K562 (cell line): ENCODE data around the gene CDYL. TPM values are rescaled to one million over a fixed set of nuclear protein-coding genes. Genes with fewer than 3 reads are reported as not detected.

ENCODE experiments used
- ATAC-seq: fragments of 200-7000 bp; cut with Tn5 transposase; 3 replicates; pipeline ENCODE4 v1.9.1; 2020; ENCODE audit warnings: moderate library complexity
- BruUV-seq: library from RNA; stranded (reverse); fragments of 400-500 nt; replicated peaks from 2 replicates; lab custom pipeline; 2021; lab: Mats Ljungman, UMichigan
- CTCF ChIA-PET: fragments of 300-600 bp; formaldehyde crosslinking; extraction: SDS; loops from one replicate; lab custom pipeline; 2021; ENCODE audit warnings: low intra/inter-chr PET ratio; lab: Yijun Ruan, JAX
- POLR2A ChIA-PET: fragments of 300-600, 350-650 bp; sonication (Branson Sonifier 250); formaldehyde crosslinking; extraction: SDS; loops from one replicate; lab custom pipeline; 2021; ENCODE audit warnings: antibody characterized with exemption, inconsistent platforms; lab: Yijun Ruan, JAX
- DNase-seq, 4 experiments: peaks; one replicate each; pipeline versions ENCODE4 v3.0.0 to v3.0.0-alpha.2; 2011 to 2018; ENCODE audit warnings: low spot score in 3 of 4, mixed read lengths in 3 of 4; ENCODE audit errors: extremely low read depth in 1 of 4
- FAIRE-seq: peaks from 2 replicates; lab custom pipeline; 2011; peaks lifted over from hg19 to GRCh38; lab: Jason Lieb, UNC
- H2AFZ ChIP-seq: 2 replicates; pipeline ENCODE4 v1.6.0; 2011; ENCODE audit warnings: low read depth, low read length, control low read depth, inconsistent platforms
- H3K27ac ChIP-seq: fragments of 200-600 bp; 3 replicates; pipeline ENCODE4 v1.8.0; 2011; ENCODE audit warnings: low read depth, mild to moderate bottlenecking, control low read depth, inconsistent platforms, low read length, moderate library complexity, mixed read lengths; ENCODE audit errors: extremely low read depth
- H3K27me3 ChIP-seq, 2 experiments: fragments of 300-600 bp in 1 of 2; 2 replicates in 1 of 2; 3 replicates in 1 of 2; pipeline versions ENCODE4 v1.6.0 to v1.8.0; 2011; ENCODE audit warnings: inconsistent platforms in 2 of 2, low read length in 2 of 2, mild to moderate bottlenecking in 1 of 2, mixed read lengths in 1 of 2, moderate library complexity in 1 of 2; ENCODE audit not compliant: control insufficient read depth in 2 of 2, insufficient read depth in 2 of 2
- H3K36me3 ChIP-seq: fragments of 300-600 bp; 3 replicates; pipeline ENCODE4 v1.8.0; 2011; ENCODE audit warnings: mild to moderate bottlenecking, low read length, inconsistent platforms; ENCODE audit not compliant: control insufficient read depth, insufficient read depth
- H3K4me1 ChIP-seq, 2 experiments: fragments of 200-600 bp in 1 of 2; replicated peaks in 1 of 2; 2 replicates in 1 of 2; 3 replicates in 1 of 2; pipeline versions ENCODE4 v1.5.1 to v1.8.0; 2011; ENCODE audit warnings: inconsistent platforms in 2 of 2, low read length in 2 of 2, mild to moderate bottlenecking in 1 of 2, mixed read lengths in 1 of 2, moderate library complexity in 1 of 2; ENCODE audit not compliant: control insufficient read depth in 2 of 2, insufficient read depth in 2 of 2
- H3K4me2 ChIP-seq: 2 replicates; pipeline ENCODE4 v1.6.1; 2011; ENCODE audit warnings: low read length, control low read depth, inconsistent platforms, mixed read lengths; ENCODE audit not compliant: insufficient read depth
- H3K4me3 ChIP-seq: fragments of 200-600 bp; sonication (generic), shearing (Covaris generic); 2 replicates; pipeline ENCODE4 v1.5.1; 2016; ENCODE audit warnings: control low read depth, inconsistent platforms
- H3K79me2 ChIP-seq: fragments of 200-600 bp; 3 replicates; pipeline ENCODE4 v1.8.0; 2011; ENCODE audit warnings: low read length, inconsistent platforms; ENCODE audit not compliant: control insufficient read depth, insufficient read depth
- H3K9ac ChIP-seq, 2 experiments: 2 replicates each; pipeline versions ENCODE4 v1.6.0 to v1.6.1; 2011; ENCODE audit warnings: low read depth in 2 of 2, low read length in 2 of 2, control low read depth in 1 of 2, inconsistent platforms in 1 of 2, mild to moderate bottlenecking in 1 of 2, mixed read lengths in 1 of 2; ENCODE audit not compliant: insufficient read depth in 1 of 2
- H3K9me1 ChIP-seq: one replicate; pipeline ENCODE4 v1.6.0; 2011; ENCODE audit warnings: inconsistent platforms, mild to moderate bottlenecking, low read length, moderate library complexity; ENCODE audit not compliant: control insufficient read depth, insufficient read depth
- H3K9me3 ChIP-seq: replicated peaks from 2 replicates; pipeline ENCODE4 v1.5.1; 2011; ENCODE audit warnings: low read depth, low read length, inconsistent platforms; ENCODE audit not compliant: control insufficient read depth, insufficient read depth
- H4K20me1 ChIP-seq: replicated peaks from 2 replicates; pipeline ENCODE4 v1.6.1; 2011; ENCODE audit warnings: low read length, inconsistent platforms, mixed read lengths; ENCODE audit not compliant: control insufficient read depth, insufficient read depth
- DMBX1 ChIP-seq: fragments of 250-450 bp; sonication (Bioruptor Pico); IDR thresholded peaks from 2 replicates; pipeline ENCODE4 v1.8.0; 2022; ENCODE audit warnings: inconsistent platforms, mild to moderate bottlenecking, moderate library complexity, borderline replicate concordance
- FOXJ3 ChIP-seq: sonication (generic); formaldehyde crosslinking; IDR thresholded peaks from 2 replicates; pipeline ENCODE4 v1.4.0; 2020; ENCODE audit warnings: mild to moderate bottlenecking, missing genetic modification reagents
- POLR3G ChIP-seq: IDR thresholded peaks from 2 replicates; pipeline ENCODE4 v1.6.1; 2011; ENCODE audit not compliant: insufficient read length, insufficient replicate concordance; ENCODE audit errors: extremely low read depth
- SMC3 ChIP-seq: conservative IDR thresholded peaks from 2 replicates; pipeline ENCODE4 v1.6.1; 2011; ENCODE audit warnings: low read depth, low read length, improper control_type of control experiment; ENCODE audit not compliant: insufficient read depth
- ZNF121 ChIP-seq: sonication (generic); formaldehyde crosslinking; conservative IDR thresholded peaks from 2 replicates; pipeline ENCODE4 v1.8.0; 2022; ENCODE audit warnings: missing genetic modification reagents
- ZNF740 ChIP-seq, 3 experiments: fragments of 200-800 bp in 1 of 3; sonication (Bioruptor generic) in 1 of 3; sonication (generic) in 1 of 3; formaldehyde crosslinking in 1 of 3; IDR thresholded peaks; 2 replicates each; pipeline versions ENCODE4 v1.6.1 to v1.8.0; 2016 to 2022; ENCODE audit warnings: mild to moderate bottlenecking in 2 of 3, missing compliant biosample characterization in 2 of 3, missing genetic modification characterization in 2 of 3, missing genetic modification reagents in 1 of 3
- WGBS: fragments of 100-300 bp; shearing (Covaris generic); methylation state at CpG from one replicate; pipeline ENCODE4 v1.1.6; 2016; ENCODE audit warnings: low coverage, mixed read lengths; ENCODE audit not compliant: insufficient coverage; ENCODE audit errors: missing lambda C conversion rate; 5-methylcytosine and 5-hydroxymethylcytosine counted together
- in situ Hi-C: fragments of 300-500 bp; cut with MboI; formaldehyde crosslinking; loops from 4 replicates; pipeline ENCODE4 v1.15.0; 2018; ENCODE audit warnings: inconsistent platforms, mixed read lengths
- intact Hi-C: fragments of 100-400 bp; cut with micrococcal nuclease; formaldehyde crosslinking; loops from 2 replicates; pipeline ENCODE4 v1.14.2; 2022
- polyA plus RNA-seq, 8 experiments: library from polyadenylated mRNA; depleted of rRNA in 4 of 8; stranded (reverse) in 5 of 8; unstranded in 3 of 8; fragments of >200 nt; fragmentation: Nextera tagmentation in 2 of 8; fragmentation: Illumina TruSeq in 1 of 8; extraction: Ambion mirVana in 2 of 8; extraction: Trizol in 1 of 8; gene quantifications; 2 replicates each; pipeline versions ENCODE4 v1.2.1 to v1.2.3, GENCODE V29; 2011 to 2014; ENCODE audit warnings: inconsistent platforms in 1 of 8, missing spikeins in 1 of 8
- total RNA-seq, 7 experiments: library from RNA; depleted of rRNA in 6 of 7; stranded (reverse); fragments of >200 nt in 6 of 7; fragmentation: Illumina TruSeq in 2 of 7; extraction: Trizol in 2 of 7; gene quantifications; 2 replicates each; pipeline versions ENCODE4 v1.2.1 to v1.2.3, GENCODE V29; 2011 to 2021; ENCODE audit warnings: low replicate concordance in 1 of 7

CDYL gene
- total and polyA plus RNA-seq, 9 of the 15 experiments (the other 6 are each of a cell fraction or from before 2014, with no cell fraction given): 8.1 to 45.8 (median 40.8) TPM

- ATAC-seq (no peak), DNase-seq (no peak), FAIRE-seq (no peak)
- no peak overlapping the region for H3K27ac ChIP-seq
- peaks cover 5% of the 10 kb centered on the region for H3K9me1 ChIP-seq
- no peak overlapping the region for H3K4me2 ChIP-seq
- intact Hi-C loops: no loop called here
- no peaks in the 10 kb centered on the region for H3K36me3 ChIP-seq
- ChIA-PET CTCF (no interaction called here), POLR2A (no interaction called here)
- H4K20me1 ChIP-seq: no peaks in the 10 kb centered on the region
- no peak overlapping the region for H3K9ac ChIP-seq
- H3K4me3 ChIP-seq: no peak overlapping the region
- no peaks in the 10 kb centered on the region for H3K9me3 ChIP-seq
- in situ Hi-C loops: no loop called here
- 94% methylated on average over 3 of the region's 3 CpGs for WGBS
- H3K4me1 ChIP-seq: peaks cover 24 to 26% of the 10 kb centered on the region in 2 experiments
- no peak overlapping the region for H2AFZ ChIP-seq
- H3K27me3 ChIP-seq: no peaks in the 10 kb centered on the region
- H3K79me2 ChIP-seq: no peaks in the 10 kb centered on the region
- TF ChIP-seq FOXJ3 (CRISPR knock-in tag) (no peak), ZNF740 (CRISPR knock-in tag; IDR thresholded peaks at IDR 0.05) (no peak), ZNF740 (tag; IDR thresholded peaks at IDR 0.05) (no peak), POLR3G (no peak), DMBX1 (CRISPR knock-in tag) (no peak), SMC3 (no peak), ZNF121 (CRISPR knock-in tag) (peak; percentile 93)
- BruUV-seq: no TSS peak
Measured at GRCh38 chr6:4731996-4732395, 44.2 kb upstream of the CDYL start.
